GM23338 (cell line): ENCODE measurements around the gene RNF44. TPM values are rescaled to one million over a fixed set of nuclear protein-coding genes. Genes with fewer than 3 reads are reported as not detected.

Source experiments
- CREB1 ChIP-seq: fragments of 250-450 bp; sonication (Bioruptor Pico); IDR thresholded peaks from 2 replicates; pipeline ENCODE4 v1.5.0; 2020; ENCODE audit warnings: low read depth, mild to moderate bottlenecking, moderate library complexity
- EZH2 ChIP-seq: fragments of 200-600 bp; sonication (generic); IDR thresholded peaks from one replicate; pipeline ENCODE4 v1.8.0; 2017; ENCODE audit warnings: antibody characterized with exemption, mild to moderate bottlenecking, low read depth; ENCODE audit not compliant: unreplicated experiment
- NANOG ChIP-seq: IDR thresholded peaks from 2 replicates; pipeline ENCODE4 v1.6.1; 2016; ENCODE audit warnings: antibody characterized with exemption, borderline replicate concordance
- POLR2AphosphoS5 ChIP-seq: IDR thresholded peaks from 2 replicates; pipeline ENCODE4 v1.6.1; 2016; ENCODE audit warnings: antibody characterized with exemption, low read depth
- STAT1 ChIP-seq: IDR thresholded peaks from one replicate; pipeline ENCODE4 v1.6.1; 2016; ENCODE audit warnings: antibody characterized with exemption; ENCODE audit not compliant: unreplicated experiment
- ZNF331 ChIP-seq: fragments of 250-450 bp; sonication (Bioruptor Pico); IDR thresholded peaks from 2 replicates; pipeline ENCODE4 v1.5.0; 2020; ENCODE audit warnings: low read depth, mild to moderate bottlenecking, moderate library complexity
- polyA plus RNA-seq: library from polyadenylated mRNA; unstranded; fragments of >200 nt; fragmentation: Nextera tagmentation; extraction: Ambion mirVana; gene quantifications from 2 replicates; pipeline ENCODE4 v1.2.1, GENCODE V29; 2016
- total RNA-seq: library from RNA; depleted of rRNA; stranded (reverse); fragments of >200 nt; shearing (Covaris generic); gene quantifications from 2 replicates; pipeline ENCODE4 v1.2.3, GENCODE V29; 2014
- TF ChIP-seq, protein P1 (sequence below): fragments of 250-450 bp; sonication (Bioruptor Pico); IDR thresholded peaks from 2 replicates; pipeline ENCODE4 v1.5.0; 2020; ENCODE audit warnings: mild to moderate bottlenecking, moderate library complexity
- TF ChIP-seq, protein P2 (sequence below): IDR thresholded peaks from one replicate; pipeline ENCODE4 v1.6.1; 2018; ENCODE audit warnings: antibody characterized with exemption; ENCODE audit not compliant: unreplicated experiment

Gene RNF44
- total and polyA plus RNA-seq, 2 experiments from 2014 or later = 56.7 to 104 TPM

DNA sequence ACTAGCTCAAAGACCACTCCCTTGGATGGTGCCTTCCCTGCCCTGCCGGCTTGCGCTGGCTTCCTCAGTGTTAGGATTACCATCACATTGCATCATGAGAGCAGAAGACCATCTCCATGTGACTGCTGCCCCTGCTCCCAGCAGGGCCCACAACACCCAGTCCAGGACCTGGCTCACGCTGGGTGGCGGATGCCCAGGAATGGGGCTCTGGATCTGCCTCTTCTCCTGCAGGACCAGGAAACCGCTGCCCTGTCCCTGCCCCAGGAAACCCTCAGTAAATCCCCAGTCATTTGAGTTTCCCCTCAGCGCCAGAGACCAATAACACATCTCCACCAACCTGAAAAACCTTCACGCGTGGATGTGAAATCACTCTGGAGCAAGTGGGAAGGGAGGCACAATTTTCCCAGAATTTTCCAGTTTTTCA lies 3.3 kb upstream of the RNF44 start (continued):
- TF ChIP-seq, protein P1, sequence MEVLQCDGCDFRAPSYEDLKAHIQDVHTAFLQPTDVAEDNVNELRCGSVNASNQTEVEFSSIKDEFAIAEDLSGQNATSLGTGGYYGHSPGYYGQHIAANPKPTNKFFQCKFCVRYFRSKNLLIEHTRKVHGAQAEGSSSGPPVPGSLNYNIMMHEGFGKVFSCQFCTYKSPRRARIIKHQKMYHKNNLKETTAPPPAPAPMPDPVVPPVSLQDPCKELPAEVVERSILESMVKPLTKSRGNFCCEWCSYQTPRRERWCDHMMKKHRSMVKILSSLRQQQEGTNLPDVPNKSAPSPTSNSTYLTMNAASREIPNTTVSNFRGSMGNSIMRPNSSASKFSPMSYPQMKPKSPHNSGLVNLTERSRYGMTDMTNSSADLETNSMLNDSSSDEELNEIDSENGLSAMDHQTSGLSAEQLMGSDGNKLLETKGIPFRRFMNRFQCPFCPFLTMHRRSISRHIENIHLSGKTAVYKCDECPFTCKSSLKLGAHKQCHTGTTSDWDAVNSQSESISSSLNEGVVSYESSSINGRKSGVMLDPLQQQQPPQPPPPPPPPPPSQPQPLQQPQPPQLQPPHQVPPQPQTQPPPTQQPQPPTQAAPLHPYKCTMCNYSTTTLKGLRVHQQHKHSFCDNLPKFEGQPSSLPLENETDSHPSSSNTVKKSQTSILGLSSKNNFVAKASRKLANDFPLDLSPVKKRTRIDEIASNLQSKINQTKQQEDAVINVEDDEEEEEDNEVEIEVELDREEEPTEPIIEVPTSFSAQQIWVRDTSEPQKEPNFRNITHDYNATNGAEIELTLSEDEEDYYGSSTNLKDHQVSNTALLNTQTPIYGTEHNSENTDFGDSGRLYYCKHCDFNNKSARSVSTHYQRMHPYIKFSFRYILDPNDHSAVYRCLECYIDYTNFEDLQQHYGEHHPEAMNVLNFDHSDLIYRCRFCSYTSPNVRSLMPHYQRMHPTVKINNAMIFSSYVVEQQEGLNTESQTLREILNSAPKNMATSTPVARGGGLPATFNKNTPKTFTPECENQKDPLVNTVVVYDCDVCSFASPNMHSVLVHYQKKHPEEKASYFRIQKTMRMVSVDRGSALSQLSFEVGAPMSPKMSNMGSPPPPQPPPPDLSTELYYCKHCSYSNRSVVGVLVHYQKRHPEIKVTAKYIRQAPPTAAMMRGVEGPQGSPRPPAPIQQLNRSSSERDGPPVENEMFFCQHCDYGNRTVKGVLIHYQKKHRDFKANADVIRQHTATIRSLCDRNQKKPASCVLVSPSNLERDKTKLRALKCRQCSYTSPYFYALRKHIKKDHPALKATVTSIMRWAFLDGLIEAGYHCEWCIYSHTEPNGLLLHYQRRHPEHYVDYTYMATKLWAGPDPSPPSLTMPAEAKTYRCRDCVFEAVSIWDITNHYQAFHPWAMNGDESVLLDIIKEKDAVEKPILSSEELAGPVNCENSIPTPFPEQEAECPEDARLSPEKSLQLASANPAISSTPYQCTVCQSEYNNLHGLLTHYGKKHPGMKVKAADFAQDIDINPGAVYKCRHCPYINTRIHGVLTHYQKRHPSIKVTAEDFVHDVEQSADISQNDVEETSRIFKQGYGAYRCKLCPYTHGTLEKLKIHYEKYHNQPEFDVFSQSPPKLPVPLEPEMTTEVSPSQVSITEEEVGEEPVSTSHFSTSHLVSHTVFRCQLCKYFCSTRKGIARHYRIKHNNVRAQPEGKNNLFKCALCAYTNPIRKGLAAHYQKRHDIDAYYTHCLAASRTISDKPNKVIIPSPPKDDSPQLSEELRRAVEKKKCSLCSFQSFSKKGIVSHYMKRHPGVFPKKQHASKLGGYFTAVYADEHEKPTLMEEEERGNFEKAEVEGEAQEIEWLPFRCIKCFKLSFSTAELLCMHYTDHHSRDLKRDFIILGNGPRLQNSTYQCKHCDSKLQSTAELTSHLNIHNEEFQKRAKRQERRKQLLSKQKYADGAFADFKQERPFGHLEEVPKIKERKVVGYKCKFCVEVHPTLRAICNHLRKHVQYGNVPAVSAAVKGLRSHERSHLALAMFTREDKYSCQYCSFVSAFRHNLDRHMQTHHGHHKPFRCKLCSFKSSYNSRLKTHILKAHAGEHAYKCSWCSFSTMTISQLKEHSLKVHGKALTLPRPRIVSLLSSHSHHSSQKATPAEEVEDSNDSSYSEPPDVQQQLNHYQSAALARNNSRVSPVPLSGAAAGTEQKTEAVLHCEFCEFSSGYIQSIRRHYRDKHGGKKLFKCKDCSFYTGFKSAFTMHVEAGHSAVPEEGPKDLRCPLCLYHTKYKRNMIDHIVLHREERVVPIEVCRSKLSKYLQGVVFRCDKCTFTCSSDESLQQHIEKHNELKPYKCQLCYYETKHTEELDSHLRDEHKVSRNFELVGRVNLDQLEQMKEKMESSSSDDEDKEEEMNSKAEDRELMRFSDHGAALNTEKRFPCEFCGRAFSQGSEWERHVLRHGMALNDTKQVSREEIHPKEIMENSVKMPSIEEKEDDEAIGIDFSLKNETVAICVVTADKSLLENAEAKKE = no peak
- TF ChIP-seq EZH2 (no peak), ZNF331 (CRISPR knock-in tag) (no peak), STAT1 (no peak), CREB1 (CRISPR knock-in tag) (no peak), NANOG (no peak), POLR2AphosphoS5 (no peak)
- TF ChIP-seq, protein P2, sequence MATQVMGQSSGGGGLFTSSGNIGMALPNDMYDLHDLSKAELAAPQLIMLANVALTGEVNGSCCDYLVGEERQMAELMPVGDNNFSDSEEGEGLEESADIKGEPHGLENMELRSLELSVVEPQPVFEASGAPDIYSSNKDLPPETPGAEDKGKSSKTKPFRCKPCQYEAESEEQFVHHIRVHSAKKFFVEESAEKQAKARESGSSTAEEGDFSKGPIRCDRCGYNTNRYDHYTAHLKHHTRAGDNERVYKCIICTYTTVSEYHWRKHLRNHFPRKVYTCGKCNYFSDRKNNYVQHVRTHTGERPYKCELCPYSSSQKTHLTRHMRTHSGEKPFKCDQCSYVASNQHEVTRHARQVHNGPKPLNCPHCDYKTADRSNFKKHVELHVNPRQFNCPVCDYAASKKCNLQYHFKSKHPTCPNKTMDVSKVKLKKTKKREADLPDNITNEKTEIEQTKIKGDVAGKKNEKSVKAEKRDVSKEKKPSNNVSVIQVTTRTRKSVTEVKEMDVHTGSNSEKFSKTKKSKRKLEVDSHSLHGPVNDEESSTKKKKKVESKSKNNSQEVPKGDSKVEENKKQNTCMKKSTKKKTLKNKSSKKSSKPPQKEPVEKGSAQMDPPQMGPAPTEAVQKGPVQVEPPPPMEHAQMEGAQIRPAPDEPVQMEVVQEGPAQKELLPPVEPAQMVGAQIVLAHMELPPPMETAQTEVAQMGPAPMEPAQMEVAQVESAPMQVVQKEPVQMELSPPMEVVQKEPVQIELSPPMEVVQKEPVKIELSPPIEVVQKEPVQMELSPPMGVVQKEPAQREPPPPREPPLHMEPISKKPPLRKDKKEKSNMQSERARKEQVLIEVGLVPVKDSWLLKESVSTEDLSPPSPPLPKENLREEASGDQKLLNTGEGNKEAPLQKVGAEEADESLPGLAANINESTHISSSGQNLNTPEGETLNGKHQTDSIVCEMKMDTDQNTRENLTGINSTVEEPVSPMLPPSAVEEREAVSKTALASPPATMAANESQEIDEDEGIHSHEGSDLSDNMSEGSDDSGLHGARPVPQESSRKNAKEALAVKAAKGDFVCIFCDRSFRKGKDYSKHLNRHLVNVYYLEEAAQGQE = no peak
